Mucosa of stomach (tissue), 1 donor: ENCODE data around the gene FGD3.

ENCODE experiments used
- H3K27me3 ChIP-seq: one replicate; pipeline ENCODE4 v1.7.0; 2013; ENCODE audit warnings: mild to moderate bottlenecking, low read length; ENCODE audit not compliant: control insufficient read depth, insufficient read depth
- H3K36me3 ChIP-seq: one replicate; pipeline ENCODE4 v1.7.0; 2013; ENCODE audit warnings: low read length; ENCODE audit not compliant: control insufficient read depth, insufficient read depth
- H3K4me1 ChIP-seq: one replicate; pipeline ENCODE4 v1.7.0; 2013; ENCODE audit warnings: mild to moderate bottlenecking, low read length; ENCODE audit not compliant: control insufficient read depth, insufficient read depth
- H3K4me3 ChIP-seq: one replicate; pipeline ENCODE4 v1.7.0; 2013; ENCODE audit warnings: low read length
- H3K9ac ChIP-seq: one replicate; pipeline ENCODE4 v1.7.0; 2013; ENCODE audit warnings: mild to moderate bottlenecking, low read length, moderate library complexity
- H3K9me3 ChIP-seq: one replicate; pipeline ENCODE4 v1.7.0; 2013; ENCODE audit warnings: mild to moderate bottlenecking, low read length, moderate library complexity; ENCODE audit not compliant: control insufficient read depth
- donor health status: Pancreatic carcinoma.

Gene FGD3

DNA sequence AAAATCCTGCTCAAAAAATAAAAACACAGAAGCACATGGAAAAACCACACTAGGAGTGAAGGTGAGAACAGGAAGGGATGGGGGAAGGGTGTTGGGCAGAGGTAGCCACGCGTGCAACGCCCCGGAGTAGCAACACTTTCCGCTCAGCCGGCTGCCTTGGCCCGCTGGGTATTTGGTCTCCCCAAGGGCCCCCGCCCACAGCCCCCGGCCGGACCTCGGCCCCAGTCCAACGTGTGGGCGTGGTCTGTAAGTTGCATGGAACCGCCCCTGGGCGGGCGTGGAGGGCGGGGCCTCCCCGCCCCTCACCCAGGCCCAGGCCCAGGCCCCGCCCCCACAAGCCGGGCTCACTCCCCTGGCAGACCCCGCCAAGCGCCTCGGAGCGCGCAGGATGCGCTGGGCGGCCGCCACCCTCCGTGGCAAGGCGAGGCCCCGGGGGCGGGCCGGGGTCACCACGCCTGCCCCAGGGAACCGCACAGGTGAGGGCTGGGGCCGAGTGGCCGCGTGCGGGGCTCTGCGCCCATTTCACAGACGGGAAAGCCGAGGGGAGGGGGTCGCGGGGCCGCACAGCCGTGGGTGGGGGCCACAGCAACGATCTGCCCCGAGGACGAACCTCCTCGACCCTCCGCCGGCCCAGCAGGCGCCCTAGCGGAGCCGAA, 111.2 kb downstream of the FGD3 start, which contains the start of gene SUSD3:
Gene SUSD3 (plus strand): TSS at position 347 of the 656 bp plus-strand sequence. CDS start 42 bp downstream, at position 389.
- Histone ChIP-seq H3K4me3 (no peak within 1 kb of the TSS), H3K9ac (peak within 1 kb of the TSS; percentile 37), H3K36me3 (no peaks in the 10 kb centered on the region), H3K9me3 (no peaks in the 10 kb centered on the region), H3K4me1 (peaks cover 26% of the 10 kb centered on the region), H3K27me3 (no peaks in the 10 kb centered on the region)

DNA sequence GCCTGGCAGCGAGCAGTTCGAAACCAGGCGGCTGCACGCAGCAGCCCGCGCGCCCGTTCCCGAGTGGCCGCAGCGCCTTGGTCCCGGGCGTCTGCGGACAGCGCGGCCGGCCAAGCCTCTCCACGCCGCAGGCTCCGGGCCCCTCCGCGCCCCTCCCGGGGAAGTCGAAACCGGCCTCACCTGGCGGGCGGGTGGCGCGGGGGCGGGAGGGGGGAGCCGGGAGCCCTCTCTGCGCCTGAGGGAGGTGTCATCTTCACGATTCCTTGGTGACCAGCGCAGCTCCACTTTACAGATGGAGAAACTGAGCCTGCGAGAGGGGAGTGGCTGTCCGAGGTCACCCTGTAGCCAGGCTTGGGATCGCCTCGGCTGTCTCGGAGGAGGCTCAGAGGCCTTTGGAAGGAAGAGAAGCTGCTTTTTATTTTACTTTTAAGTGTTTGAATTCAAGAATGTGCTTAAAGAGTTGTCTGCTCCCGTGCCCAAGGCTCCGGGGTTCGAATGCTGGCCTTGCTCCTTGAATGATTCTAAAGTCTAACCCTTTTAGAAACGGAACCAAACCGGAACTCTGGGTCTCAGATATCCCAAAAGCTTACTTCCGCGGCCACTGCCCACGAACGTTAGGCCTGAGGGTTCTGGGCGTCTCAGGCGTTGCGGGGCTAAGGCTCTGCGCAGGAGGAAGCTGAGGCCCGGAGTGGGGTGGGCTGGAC, 111.8 kb downstream of the FGD3 start:
- no peak overlapping the region for H3K4me3 ChIP-seq
- no peaks in the 10 kb centered on the region for H3K36me3 ChIP-seq
- H3K9ac ChIP-seq, result peak overlapping the region; percentile 37
- H3K27me3 ChIP-seq, result no peaks in the 10 kb centered on the region
- H3K9me3 ChIP-seq, result no peaks in the 10 kb centered on the region
- H3K4me1 ChIP-seq, result peaks cover 26% of the 10 kb centered on the region

DNA sequence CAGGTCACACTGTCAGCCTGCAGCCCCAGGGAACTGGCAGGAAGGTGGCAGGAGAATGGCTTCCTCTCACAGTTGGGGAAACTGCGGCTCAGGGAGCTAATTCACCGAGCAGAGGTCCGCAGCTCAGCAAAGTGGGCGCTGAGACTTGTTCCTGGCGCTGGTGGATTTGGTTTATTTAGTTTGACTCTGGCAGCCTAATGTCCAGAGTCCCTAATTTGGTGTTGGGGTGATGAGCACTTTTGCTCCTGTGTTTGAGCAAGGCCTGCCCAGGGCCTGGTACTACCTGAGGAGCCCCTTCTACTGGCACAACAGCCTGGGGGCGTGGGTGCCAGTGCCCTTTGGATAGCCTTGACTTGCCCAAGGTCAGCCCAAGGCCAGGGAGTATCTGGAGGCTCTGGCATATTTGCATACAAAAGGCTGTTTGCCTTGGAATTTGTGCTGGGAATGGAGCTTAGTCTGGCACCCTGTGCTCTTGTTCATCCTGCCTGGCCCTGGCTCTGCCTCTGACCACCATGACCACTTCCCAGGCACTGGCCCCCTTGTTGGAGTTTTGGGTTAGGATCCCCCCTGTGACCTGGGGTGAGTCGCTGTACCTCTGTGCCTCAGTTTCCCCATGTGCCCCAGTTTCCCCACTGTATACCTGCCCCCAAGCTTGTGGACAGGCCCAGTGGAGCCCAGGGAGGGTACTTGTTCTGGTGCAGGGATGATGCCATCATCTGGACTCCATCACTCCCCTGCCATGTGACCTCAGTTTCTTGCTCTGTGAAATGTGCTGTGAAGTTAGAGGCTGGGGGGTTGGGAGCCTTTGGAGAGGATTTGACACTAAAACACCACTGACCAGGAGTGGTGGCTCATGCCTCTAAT, 112.6 kb downstream of the FGD3 start:
- no peaks in the 10 kb centered on the region for H3K9me3 ChIP-seq
- H3K4me3 ChIP-seq, result no peak overlapping the region
- no peaks in the 10 kb centered on the region for H3K27me3 ChIP-seq
- no peaks in the 10 kb centered on the region for H3K36me3 ChIP-seq
- no peak overlapping the region for H3K9ac ChIP-seq
- H3K4me1 ChIP-seq, result peaks cover 26% of the 10 kb centered on the region

DNA sequence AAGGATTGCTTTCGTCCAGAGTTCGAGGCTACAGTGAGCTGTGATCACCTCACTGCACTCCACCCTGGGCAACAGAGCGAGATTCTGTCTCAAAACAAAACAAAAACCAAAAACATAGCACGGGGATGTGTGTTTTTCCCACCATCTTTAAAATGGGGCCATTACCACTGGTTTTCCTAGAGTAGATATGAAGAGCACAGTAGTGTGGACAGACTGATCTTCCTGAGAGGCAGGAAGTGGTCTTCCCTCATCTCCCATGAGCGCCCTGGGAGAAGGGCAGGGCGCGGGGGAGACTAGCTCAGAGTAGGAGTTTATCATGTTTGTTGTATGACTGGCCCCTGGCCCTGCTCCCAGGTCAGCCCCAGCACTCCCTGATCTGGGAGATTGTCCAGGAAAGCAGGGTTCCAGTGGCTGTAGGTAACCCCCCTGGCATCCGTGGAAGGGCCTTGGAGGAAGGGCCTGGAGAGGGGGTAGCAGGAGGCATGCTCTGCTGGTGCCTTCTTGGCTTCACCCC, 113.5 kb downstream of the FGD3 start:
- Histone ChIP-seq H3K9ac (no peak overlapping the region), H3K4me3 (no peak overlapping the region), H3K4me1 (peaks cover 26% of the 10 kb centered on the region), H3K36me3 (no peaks in the 10 kb centered on the region), H3K27me3 (no peaks in the 10 kb centered on the region), H3K9me3 (no peaks in the 10 kb centered on the region)

DNA sequence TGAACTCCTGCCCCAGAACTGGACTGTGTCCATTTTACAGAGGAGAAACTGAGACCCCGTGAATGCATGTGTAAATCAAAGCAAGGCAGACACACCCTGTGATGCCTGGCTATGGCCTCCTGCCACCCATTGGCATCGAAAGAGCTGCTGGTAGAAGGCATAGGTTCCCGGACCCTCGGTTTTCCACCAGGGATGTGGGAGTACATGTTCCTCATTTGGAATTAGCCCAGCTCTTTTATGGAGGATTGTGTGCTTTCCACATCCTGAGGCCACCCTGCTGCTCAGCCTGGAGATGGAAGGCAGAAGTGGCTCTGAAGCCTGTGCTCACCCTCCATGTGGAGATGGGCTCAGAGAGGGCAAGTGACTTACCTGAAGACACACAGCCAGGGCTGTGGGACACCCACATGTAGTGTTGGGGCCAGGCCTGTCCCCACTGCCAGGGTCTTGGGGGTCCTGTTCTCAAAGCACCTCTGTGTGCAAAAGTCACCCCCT, 114.0 kb downstream of the FGD3 start:
- no peaks in the 10 kb centered on the region for H3K9me3 ChIP-seq
- H3K36me3 ChIP-seq, result no peaks in the 10 kb centered on the region
- H3K4me3 ChIP-seq, result no peak overlapping the region
- H3K27me3 ChIP-seq, result no peaks in the 10 kb centered on the region
- no peak overlapping the region for H3K9ac ChIP-seq
- H3K4me1 ChIP-seq, result peaks cover 26% of the 10 kb centered on the region

DNA sequence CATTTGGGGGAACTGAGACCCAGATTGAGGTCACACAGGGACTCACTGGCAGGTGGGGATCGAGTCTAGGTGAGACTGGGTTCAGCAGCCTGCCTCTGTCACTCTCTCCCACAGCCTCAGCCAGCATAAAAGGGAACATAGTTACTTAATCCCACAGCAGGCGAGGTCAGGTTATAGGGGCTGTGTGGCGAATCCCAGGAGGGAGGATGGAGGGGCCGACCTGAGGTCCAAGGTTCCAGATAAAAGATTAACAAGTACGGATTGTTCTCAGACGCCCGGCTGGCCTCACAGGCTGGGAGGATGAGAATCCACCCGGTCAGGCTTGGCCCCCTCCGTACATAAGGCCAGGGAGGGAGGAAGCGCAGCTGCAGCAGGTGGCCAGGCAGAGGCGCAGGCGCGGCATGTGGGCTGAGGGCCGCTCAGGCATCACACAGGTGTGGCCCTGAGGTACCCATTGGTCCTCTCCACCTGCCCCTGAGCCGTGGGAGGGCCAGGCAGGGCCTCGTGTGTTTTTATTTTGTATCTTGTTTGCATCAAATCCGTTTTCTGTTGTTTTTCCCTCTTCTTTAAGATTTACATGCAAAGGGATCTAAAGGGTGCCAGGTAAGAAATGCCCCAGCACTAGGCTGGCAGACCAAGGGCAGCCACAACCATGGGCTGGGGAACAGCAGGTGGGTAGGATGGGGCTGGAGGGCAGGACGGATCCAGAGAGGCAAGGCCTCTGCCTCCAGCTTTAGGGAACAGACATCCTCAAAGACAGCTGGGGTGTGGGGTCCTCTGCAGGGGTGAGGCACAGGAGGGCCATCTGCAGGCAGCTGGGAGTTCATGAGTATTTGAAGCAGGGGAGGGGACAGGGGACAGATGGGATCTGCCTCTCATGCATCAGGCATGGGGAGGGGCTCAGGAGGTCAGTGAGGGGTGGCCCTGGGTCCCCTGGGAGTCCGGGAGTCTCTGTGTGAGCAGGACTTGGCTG, 114.8 kb downstream of the FGD3 start:
- no peaks in the 10 kb centered on the region for H3K27me3 ChIP-seq
- no peak overlapping the region for H3K9ac ChIP-seq
- H3K36me3 ChIP-seq, result no peaks in the 10 kb centered on the region
- no peak overlapping the region for H3K4me3 ChIP-seq
- peaks cover 26% of the 10 kb centered on the region for H3K4me1 ChIP-seq
- no peaks in the 10 kb centered on the region for H3K9me3 ChIP-seq

DNA sequence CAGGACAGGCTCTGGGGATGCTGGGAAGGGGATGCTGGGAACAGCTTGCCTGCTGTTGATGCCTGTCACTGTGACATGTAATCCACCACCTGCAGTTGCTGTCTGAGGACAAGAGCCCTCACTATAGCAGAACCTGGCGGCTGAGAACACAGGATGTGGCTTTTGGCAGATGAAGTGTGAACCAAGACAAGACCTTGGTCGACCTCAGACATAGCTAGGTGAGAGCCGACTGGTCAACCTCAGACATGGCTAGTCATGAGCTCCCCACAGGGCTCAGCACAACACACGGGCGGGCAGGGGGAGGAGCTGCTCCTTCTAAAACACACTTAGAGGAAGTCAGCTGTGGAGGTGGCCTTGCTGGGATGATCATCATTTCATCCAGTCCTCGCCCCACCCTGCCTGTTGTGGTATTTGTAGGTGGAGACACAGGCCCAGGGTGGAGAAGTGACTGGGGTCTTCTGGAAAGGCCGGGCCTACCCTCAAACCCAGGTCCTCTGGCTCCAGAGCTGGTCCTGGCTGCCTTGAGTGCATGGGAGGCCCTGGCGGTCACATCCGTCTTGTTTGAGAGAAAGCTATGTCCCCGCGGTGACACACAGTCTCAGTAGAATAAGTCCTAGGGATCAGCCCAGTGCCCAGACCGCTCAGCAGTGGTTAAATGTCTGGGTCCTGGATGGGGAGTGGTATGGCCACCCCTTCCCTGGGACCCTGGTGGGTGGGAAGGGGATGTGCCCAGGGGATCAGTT, 117.2 kb downstream of the FGD3 start:
- Histone ChIP-seq H3K9me3 (no peaks in the 10 kb centered on the region), H3K9ac (no peak overlapping the region), H3K36me3 (no peaks in the 10 kb centered on the region), H3K4me1 (peaks cover 22% of the 10 kb centered on the region), H3K4me3 (no peak overlapping the region), H3K27me3 (no peaks in the 10 kb centered on the region)

DNA sequence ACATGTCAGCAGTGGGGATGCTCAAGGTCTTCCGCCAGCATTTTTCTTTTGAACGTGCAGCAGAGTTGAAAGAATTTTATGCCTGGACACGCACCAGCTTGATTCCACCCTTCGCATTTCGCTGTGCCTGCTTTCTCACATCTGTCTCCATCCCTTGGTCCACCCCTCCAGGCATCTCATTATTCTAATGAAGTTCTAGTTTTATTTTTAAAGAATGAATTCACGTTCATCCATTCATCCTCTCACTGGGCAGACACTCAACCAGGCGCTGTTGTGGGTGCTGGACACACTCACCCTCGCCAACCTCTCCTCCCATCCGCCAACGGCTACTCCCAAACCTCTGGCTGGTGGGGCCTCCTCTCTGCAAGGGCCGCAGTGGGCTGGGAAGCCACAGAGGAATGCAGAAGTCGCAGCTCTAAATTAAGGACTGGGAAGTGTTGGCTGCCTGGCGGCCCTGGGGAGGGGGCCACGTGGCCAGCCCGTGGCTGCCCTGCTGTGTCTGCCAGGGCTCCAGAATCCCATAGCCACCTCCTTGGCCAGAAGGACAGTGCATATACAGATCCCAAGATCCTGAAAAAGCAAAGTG, 117.9 kb downstream of the FGD3 start:
- Histone ChIP-seq H3K4me3 (no peak overlapping the region), H3K27me3 (no peaks in the 10 kb centered on the region), H3K9me3 (no peaks in the 10 kb centered on the region), H3K36me3 (no peaks in the 10 kb centered on the region), H3K9ac (no peak overlapping the region), H3K4me1 (peaks cover 20% of the 10 kb centered on the region)

DNA sequence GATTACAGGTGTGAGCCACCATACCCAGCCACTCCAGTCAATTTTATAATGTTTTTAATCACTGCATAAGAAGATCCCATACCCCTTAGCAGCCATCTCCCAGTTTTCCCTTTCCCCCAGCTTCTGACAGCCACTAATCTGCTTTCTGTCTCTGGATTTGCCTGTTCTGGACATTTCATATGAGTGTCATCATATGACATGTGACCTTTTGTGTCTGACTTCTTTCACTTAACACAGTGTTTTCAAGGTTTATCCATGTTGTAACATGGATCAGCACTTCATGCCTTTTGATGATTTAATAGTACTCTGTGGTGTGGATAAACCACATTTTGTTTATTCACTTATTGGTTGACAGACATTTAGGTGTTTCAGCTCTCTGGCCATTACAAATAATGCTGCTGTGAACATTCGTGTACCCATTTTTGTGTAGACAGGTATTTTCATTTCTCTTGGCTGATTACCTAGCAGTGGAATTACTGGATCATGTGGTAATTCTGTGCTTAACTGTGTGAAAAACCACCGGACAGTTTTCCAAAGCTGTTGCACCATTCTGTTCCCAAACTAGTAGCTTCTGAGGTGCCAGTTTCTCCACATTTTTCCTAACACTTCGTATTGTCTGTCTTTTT, 119.8 kb downstream of the FGD3 start:
- Histone ChIP-seq H3K9me3 (no peaks in the 10 kb centered on the region), H3K9ac (no peak overlapping the region), H3K36me3 (no peaks in the 10 kb centered on the region), H3K27me3 (no peaks in the 10 kb centered on the region), H3K4me3 (no peak overlapping the region), H3K4me1 (peaks cover 4% of the 10 kb centered on the region)

DNA sequence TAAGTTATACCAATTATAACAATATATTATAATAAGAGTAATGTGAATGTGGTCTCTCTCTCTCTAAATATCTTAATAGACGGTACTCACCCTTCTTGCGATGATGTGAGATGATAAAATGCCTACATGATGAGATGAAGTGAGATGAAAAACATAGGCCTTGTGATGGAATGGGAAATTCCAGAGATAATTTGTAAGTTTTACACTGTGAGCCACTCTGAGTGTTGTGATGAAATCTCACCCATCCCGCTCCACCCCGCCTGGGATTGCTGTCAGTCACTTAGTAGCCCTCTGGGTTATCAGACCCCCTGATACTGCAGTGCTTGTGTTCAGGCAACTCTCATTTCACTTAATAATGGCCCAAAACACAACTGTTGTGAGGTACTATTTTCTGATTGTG, 121.6 kb downstream of the FGD3 start:
- Histone ChIP-seq H3K27me3 (no peaks in the 10 kb centered on the region), H3K4me3 (no peak overlapping the region), H3K36me3 (no peaks in the 10 kb centered on the region), H3K4me1 (peaks cover 10% of the 10 kb centered on the region), H3K9me3 (no peaks in the 10 kb centered on the region), H3K9ac (no peak overlapping the region)
